WTC11 (cell line): ENCODE results near the gene PLIN1.

Experiments
- ATF3 ChIP-seq: sonication (generic); formaldehyde crosslinking; conservative IDR thresholded peaks from 2 replicates; pipeline ENCODE4 v1.8.1; 2022; ENCODE audit warnings: mild to moderate bottlenecking, missing genetic modification reagents
- CTCF ChIP-seq: fragments of 200-600 bp; IDR thresholded peaks from 2 replicates; pipeline ENCODE4 v1.8.0; 2022; ENCODE audit warnings: antibody characterized with exemption
- E2F1 ChIP-seq: sonication (generic); formaldehyde crosslinking; IDR thresholded peaks from 2 replicates; pipeline ENCODE4 v1.8.0; 2022; ENCODE audit warnings: mild to moderate bottlenecking, missing genetic modification reagents
- E2F5 ChIP-seq: sonication (generic); formaldehyde crosslinking; IDR thresholded peaks from 2 replicates; pipeline ENCODE4 v1.8.1; 2022; ENCODE audit warnings: mild to moderate bottlenecking, moderate library complexity, missing genetic modification reagents
- GABPB1 ChIP-seq: sonication (generic); formaldehyde crosslinking; IDR thresholded peaks from 2 replicates; pipeline ENCODE4 v1.8.1; 2023; ENCODE audit warnings: mild to moderate bottlenecking, missing genetic modification reagents
- JUN ChIP-seq: sonication (generic); formaldehyde crosslinking; IDR thresholded peaks from 2 replicates; pipeline ENCODE4 v1.8.0; 2023; ENCODE audit warnings: mild to moderate bottlenecking, missing genetic modification reagents
- NR2C2 ChIP-seq: sonication (generic); formaldehyde crosslinking; IDR thresholded peaks from 2 replicates; pipeline ENCODE4 v1.8.0; 2022; ENCODE audit warnings: mild to moderate bottlenecking, missing genetic modification reagents
- RELA ChIP-seq: sonication (generic); formaldehyde crosslinking; IDR thresholded peaks from 2 replicates; pipeline ENCODE4 v1.8.1; 2022; ENCODE audit warnings: missing genetic modification reagents, mild to moderate bottlenecking, borderline replicate concordance
- SP1 ChIP-seq: sonication (generic); formaldehyde crosslinking; conservative IDR thresholded peaks from 2 replicates; pipeline ENCODE4 v1.8.1; 2022; ENCODE audit warnings: missing genetic modification reagents
- USF2 ChIP-seq: sonication (generic); formaldehyde crosslinking; IDR thresholded peaks from 2 replicates; pipeline ENCODE4 v1.8.1; 2023; ENCODE audit warnings: mild to moderate bottlenecking, missing genetic modification reagents, moderate library complexity
- ZBTB43 ChIP-seq: sonication (generic); formaldehyde crosslinking; IDR thresholded peaks from 2 replicates; pipeline ENCODE4 v1.8.1; 2023; ENCODE audit warnings: mild to moderate bottlenecking, missing genetic modification reagents

- TF ChIP-seq E2F5 (no peak), USF2 (CRISPR knock-in tag) (no peak), CTCF (no peak), GABPB1 (no peak), E2F1 (no peak), SP1 (no peak), RELA (CRISPR knock-in tag) (no peak), ATF3 (CRISPR knock-in tag) (no peak), JUN (CRISPR knock-in tag) (no peak), ZBTB43 (CRISPR knock-in tag) (no peak), NR2C2 (no peak)
Observed at GRCh38 chr15:89666858-89667705, 12.1 kb downstream of the PLIN1 start.
